Muscle layer of duodenum (tissue), 2 donors: ENCODE measurements around the gene TAF4.

ENCODE experiments used
- H3K27ac ChIP-seq: one replicate; pipeline ENCODE4 v1.7.0; 2013; ENCODE audit warnings: mild to moderate bottlenecking, low read length
- H3K27me3 ChIP-seq: one replicate; pipeline ENCODE4 v1.7.0; 2013; ENCODE audit warnings: low read depth, mild to moderate bottlenecking, control low read depth, low read length
- H3K36me3 ChIP-seq, 2 donors: one replicate each; pipeline ENCODE4 v1.7.0; 2013; ENCODE audit warnings: low read length in 2 of 2, control low read depth in 1 of 2, mild to moderate bottlenecking in 1 of 2; ENCODE audit not compliant: insufficient read depth in 2 of 2, control insufficient read depth in 1 of 2
- H3K4me1 ChIP-seq, 2 donors: one replicate each; pipeline ENCODE4 v1.7.0; 2013; ENCODE audit warnings: low read length in 2 of 2, mild to moderate bottlenecking in 2 of 2, control low read depth in 1 of 2, moderate library complexity in 1 of 2; ENCODE audit not compliant: insufficient read depth in 2 of 2, control insufficient read depth in 1 of 2
- H3K4me3 ChIP-seq, 2 donors: one replicate each; pipeline ENCODE4 v1.7.0; 2013; ENCODE audit warnings: low read length in 2 of 2, low read depth in 1 of 2, mild to moderate bottlenecking in 1 of 2
- H3K9me3 ChIP-seq, 2 donors: one replicate each; pipeline ENCODE4 v1.7.0; 2013; ENCODE audit warnings: low read length in 2 of 2, control low read depth in 1 of 2, mild to moderate bottlenecking in 1 of 2; ENCODE audit not compliant: control insufficient read depth in 1 of 2
- donor health status: healthy.

The TAF4 gene

GRCh38 chr20:62047666-62048345, 17.9 kb downstream of the TAF4 start:
- no peaks in the 10 kb centered on the region for H3K27me3 ChIP-seq
- H3K9me3 ChIP-seq = no peaks in the 10 kb centered on the region
- H3K27ac ChIP-seq = no peak overlapping the region
- H3K4me3 ChIP-seq = no peak overlapping the region
- peaks cover 0 to 6% of the 10 kb centered on the region in 2 donors for H3K4me1 ChIP-seq
- H3K36me3 ChIP-seq = no peaks in the 10 kb centered on the region

- peaks cover 0 to 3% of the 10 kb centered on the region in 2 donors for H3K4me1 ChIP-seq
Observed at GRCh38 chr20:62046431-62046830, 19.2 kb downstream of the TAF4 start.

DNA sequence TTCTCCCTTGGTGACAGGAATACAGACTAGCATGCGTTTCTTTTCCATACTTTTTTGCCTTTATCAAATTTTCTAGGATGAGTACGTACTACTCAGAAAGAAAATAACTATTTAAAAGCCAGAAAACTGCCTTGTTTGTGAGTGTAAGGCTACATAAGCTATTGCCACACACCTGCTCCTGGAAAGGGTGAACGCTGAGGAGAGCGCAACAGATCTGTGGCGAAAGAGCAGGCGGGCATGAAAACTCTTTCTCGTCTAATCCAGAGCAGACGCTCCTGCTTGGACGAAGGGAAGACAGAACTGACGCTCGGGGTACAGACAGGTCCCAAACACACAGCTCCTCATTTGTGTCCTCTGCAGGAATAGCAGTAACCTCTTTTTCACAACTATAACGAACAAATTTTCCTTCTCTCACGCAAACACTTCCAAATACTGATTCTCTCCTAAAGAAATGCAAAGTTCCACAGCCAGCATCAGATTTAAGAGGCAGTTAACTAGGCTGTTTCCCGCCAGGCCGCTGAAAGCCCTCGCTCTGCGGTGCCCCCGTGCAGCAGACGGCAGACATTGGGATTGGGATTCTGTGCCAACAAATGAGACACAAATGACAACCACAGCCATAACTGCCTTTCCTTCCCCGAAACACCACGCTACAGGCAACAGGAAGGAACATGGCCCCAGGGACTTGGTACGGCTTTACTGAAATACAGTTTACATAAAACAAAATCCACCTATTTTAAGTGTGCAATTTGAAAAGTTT, 20.0 kb downstream of the TAF4 start:
- H3K36me3 ChIP-seq = no peaks in the 10 kb centered on the region

More at GRCh38 chr20:62046431-62046830, 19.2 kb downstream of the TAF4 start:
- Histone ChIP-seq H3K27me3 (no peaks in the 10 kb centered on the region), H3K36me3 (no peaks in the 10 kb centered on the region), H3K27ac (no peak overlapping the region), H3K4me3 (no peak overlapping the region), H3K9me3 (no peaks in the 10 kb centered on the region)

GRCh38 chr20:62045118-62045517, 20.6 kb downstream of the TAF4 start:
- Histone ChIP-seq H3K9me3 (no peaks in the 10 kb centered on the region), H3K4me1 (no peaks in the 10 kb centered on the region), H3K36me3 (no peaks in the 10 kb centered on the region), H3K27me3 (no peaks in the 10 kb centered on the region), H3K27ac (no peak overlapping the region), H3K4me3 (no peak overlapping the region)

More for the DNA sequence above, 20.0 kb downstream of the TAF4 start:
- Histone ChIP-seq H3K27me3 (no peaks in the 10 kb centered on the region), H3K4me3 (no peak overlapping the region), H3K27ac (no peak overlapping the region), H3K9me3 (no peaks in the 10 kb centered on the region), H3K4me1 (no peaks in the 10 kb centered on the region)

DNA sequence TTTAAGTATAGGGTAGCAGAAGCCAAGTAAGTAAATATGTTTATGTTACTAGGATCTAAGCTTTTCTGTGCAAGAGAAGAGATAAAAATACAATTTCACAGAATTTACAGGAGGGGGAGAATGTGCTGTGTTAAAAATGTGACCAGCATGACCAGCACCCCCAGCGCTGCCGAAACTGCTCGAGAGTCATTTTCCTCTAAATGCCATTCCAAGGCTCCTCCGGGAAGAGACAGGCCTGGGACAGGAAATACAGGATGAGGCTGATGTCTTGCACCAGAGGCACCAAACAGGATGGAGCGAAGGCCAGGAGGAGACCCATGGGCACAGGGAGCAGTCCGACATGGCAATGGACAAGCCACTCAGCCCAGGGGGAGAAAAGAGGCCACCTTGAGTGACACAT, 21.1 kb downstream of the TAF4 start:
- Histone ChIP-seq H3K27me3 (no peaks in the 10 kb centered on the region), H3K36me3 (no peaks in the 10 kb centered on the region), H3K27ac (no peak overlapping the region), H3K4me1 (no peaks in the 10 kb centered on the region), H3K9me3 (no peaks in the 10 kb centered on the region), H3K4me3 (no peak overlapping the region)

DNA sequence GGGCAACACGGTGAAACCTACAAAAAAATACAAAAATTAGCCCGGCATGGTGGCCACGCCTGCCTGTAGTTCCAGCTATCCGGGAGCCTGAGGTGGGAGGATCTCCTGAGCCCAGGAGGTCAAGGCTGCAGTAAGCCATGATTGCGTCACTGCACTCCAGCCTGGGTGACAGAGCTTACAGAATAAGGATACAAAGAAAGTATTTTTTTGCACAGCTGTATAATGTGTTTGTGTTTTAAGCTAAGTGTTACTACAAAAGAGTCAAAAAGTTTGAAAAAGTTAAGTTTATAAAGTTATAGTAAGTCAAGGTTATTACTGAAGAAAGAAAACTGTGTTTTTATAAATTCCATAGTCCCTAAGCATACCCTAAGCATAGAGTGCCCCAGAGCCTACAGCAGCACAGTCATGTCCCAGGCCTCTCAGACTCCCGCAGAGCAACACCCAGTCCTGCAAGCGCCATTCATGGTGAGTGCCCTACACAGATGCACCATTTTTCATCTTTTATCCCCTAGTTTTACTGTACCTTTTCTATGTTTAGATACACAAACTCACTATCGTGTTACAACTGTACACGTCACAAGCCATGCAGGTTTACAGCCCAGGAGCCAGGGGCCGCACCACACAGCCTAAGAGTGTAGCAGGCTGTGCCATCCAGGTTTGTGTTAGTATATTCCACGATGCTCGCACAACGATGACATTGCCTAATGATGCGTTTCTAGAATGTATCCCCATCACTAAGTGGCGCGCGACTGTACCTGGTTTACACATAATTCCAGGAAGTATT, 22.4 kb downstream of the TAF4 start:
- H3K9me3 ChIP-seq = no peaks in the 10 kb centered on the region
- no peak overlapping the region for H3K27ac ChIP-seq
- no peak overlapping the region for H3K4me3 ChIP-seq
- no peaks in the 10 kb centered on the region for H3K36me3 ChIP-seq
- H3K27me3 ChIP-seq = no peaks in the 10 kb centered on the region
- no peaks in the 10 kb centered on the region for H3K4me1 ChIP-seq

GRCh38 chr20:62042025-62042820, 23.5 kb downstream of the TAF4 start:
- no peaks in the 10 kb centered on the region for H3K27me3 ChIP-seq
- H3K36me3 ChIP-seq = no peaks in the 10 kb centered on the region
- H3K27ac ChIP-seq = no peak overlapping the region

GRCh38 chr20:62040933-62041332, 24.7 kb downstream of the TAF4 start:
- no peaks in the 10 kb centered on the region for H3K9me3 ChIP-seq
- no peaks in the 10 kb centered on the region for H3K27me3 ChIP-seq
- H3K27ac ChIP-seq = no peak overlapping the region
- no peak overlapping the region for H3K4me3 ChIP-seq
- no peaks in the 10 kb centered on the region for H3K4me1 ChIP-seq
- H3K36me3 ChIP-seq = no peaks in the 10 kb centered on the region

More at GRCh38 chr20:62042025-62042820, 23.5 kb downstream of the TAF4 start:
- Histone ChIP-seq H3K4me1 (no peaks in the 10 kb centered on the region), H3K9me3 (no peaks in the 10 kb centered on the region), H3K4me3 (no peak overlapping the region)

DNA sequence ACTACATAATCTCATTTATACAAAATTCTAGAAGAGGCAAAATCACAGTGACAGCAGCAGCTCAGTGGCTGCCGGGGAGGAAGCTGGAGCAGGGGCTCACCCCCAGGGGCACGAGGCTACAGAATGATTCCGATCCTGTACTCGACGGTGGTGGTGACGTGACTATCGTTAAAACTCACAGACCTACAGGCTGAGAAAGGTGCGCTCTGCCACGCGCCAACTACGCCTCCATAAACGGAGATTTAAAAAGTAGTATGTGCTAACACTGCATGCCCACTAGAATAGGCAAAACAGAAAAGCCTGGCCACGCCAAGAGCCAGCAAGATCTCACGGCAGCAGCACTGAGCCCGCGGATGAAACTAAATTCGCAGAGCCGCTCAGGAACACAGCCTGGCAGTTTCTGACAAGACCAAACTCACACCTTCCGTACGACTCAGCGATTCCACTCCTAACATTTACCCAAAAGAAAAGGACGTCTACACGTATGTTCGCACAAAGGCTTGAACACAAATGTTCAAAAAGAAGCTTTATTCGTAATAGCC, 25.2 kb downstream of the TAF4 start:
- H3K27me3 ChIP-seq = no peaks in the 10 kb centered on the region
- H3K36me3 ChIP-seq = no peaks in the 10 kb centered on the region
- no peak overlapping the region for H3K4me3 ChIP-seq
- H3K4me1 ChIP-seq = no peaks in the 10 kb centered on the region
- no peak overlapping the region for H3K27ac ChIP-seq
- H3K9me3 ChIP-seq = no peaks in the 10 kb centered on the region

DNA sequence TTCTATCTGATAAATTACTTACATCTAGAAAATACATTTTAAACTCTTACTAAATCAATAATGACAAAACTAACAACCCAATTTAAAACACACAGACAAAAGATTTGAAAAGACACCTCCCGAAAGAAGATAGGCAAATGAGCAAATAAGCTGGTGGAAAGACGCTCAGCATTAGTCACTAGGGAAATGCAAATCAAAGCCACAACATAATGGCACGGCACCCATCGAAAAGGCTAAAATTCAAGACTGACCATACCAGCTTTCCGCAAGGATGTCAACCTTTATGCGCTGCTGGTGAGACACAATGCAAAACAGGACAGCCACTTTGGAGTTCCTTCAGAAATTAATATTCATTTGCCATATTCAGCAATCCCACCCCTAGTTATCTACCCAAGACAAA, 25.9 kb downstream of the TAF4 start:
- no peak overlapping the region for H3K27ac ChIP-seq
- no peaks in the 10 kb centered on the region for H3K27me3 ChIP-seq
- no peak overlapping the region for H3K4me3 ChIP-seq
- H3K36me3 ChIP-seq = no peaks in the 10 kb centered on the region
- H3K4me1 ChIP-seq = no peaks in the 10 kb centered on the region
- H3K9me3 ChIP-seq = no peaks in the 10 kb centered on the region
